ENCODE measurements around the gene GPS1. TPM values are rescaled to one million over a fixed set of nuclear protein-coding genes. Genes with fewer than 3 reads are reported as not detected.

The GPS1 gene
- total and polyA plus RNA-seq, 9 of the 15 experiments (the other 6 are each of a cell fraction or from before 2014, with no cell fraction given), result 3.1 to 167 (median 69.9) TPM

- no peak for TF ChIP-seq HOMEZ (CRISPR knock-in tag; IDR thresholded peaks at IDR 0.05)
- TF ChIP-seq DPF2 (IDR thresholded peaks at IDR 0.05), result no peak
- TF ChIP-seq CREB3 (tag; conservative IDR thresholded peaks at IDR 0.05; ENCODE audit: low read depth), result no peak
- no peak for TF ChIP-seq TCFL5 (CRISPR knock-in tag; conservative IDR thresholded peaks at IDR 0.05)
- TF ChIP-seq CREM (IDR thresholded peaks at IDR 0.05; ENCODE audit: low read depth), result peak; percentile 83
- TF ChIP-seq FOXM1 (IDR thresholded peaks at IDR 0.05; ENCODE audit: low read depth), result no peak
- TF ChIP-seq FOXM1 (CRISPR knock-in tag; IDR thresholded peaks at IDR 0.05; ENCODE audit: low read depth), result 0 out of 2 replicates have a peak, but pooled peaks have one; percentile 42
- TF ChIP-seq KDM1A (IDR thresholded peaks at IDR 0.05), result no peak
- TF ChIP-seq GTF3C2 (IDR thresholded peaks at IDR 0.05; ENCODE audit: borderline replicate concordance, extremely low read depth, insufficient read length), result no peak
- TF ChIP-seq HMGXB4 (CRISPR knock-in tag; IDR thresholded peaks at IDR 0.05), result no peak
- TF ChIP-seq ZNF253 (CRISPR knock-in tag; conservative IDR thresholded peaks at IDR 0.05), result no peak
- no peak; the same call in 1 of the 2 replicates for TF ChIP-seq ARID4B (CRISPR knock-in tag; IDR thresholded peaks at IDR 0.05)
- peak; percentile 95 for TF ChIP-seq NR2C1 (IDR thresholded peaks at IDR 0.05)
- TF ChIP-seq NR2C1 (tag; IDR thresholded peaks at IDR 0.05), result peak; percentile 96
- no peak for TF ChIP-seq CBX5 (IDR thresholded peaks at IDR 0.05; ENCODE audit: borderline replicate concordance, low read depth)
Observed at GRCh38 chr17:82051776-82052637, at the start of gene GPS1, which contains the start of gene RFNG (continued).

Data from K562 (cell line).